HG03064 (cell line): ENCODE results near the gene OTUB2.
A peak's percentile ranks its signal among the peaks of the same experiment; 100 is the strongest.

ENCODE experiments used
- ATAC-seq: cut with Tn5 transposase; IDR thresholded peaks from one replicate; pipeline ENCODE4 v1.9.1; 2021; ENCODE audit warnings: low read depth; ENCODE audit not compliant: unreplicated experiment

The OTUB2 gene

GRCh38 chr14:94020267-94020666, 5.9 kb upstream of the OTUB2 start:
- no peak for ATAC-seq

DNA sequence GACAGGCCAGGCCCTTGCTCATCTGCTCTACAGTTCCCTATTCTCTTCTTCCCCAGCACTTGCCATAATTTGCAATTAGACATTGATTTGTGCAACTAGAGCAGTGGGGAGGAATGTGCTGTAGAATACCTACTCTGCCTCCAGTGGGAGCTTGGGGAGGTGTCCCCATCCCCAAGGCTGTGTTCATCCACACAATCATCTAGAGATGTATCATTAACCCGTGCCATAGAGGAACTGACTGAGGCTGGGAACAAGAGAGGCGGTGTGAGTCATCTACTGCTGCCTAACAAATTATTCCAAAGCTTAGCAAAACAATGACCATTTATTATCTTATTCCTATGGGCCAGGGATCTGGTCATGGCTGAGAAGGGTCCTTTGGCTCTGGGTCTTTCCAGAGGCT, 5.1 kb upstream of the OTUB2 start:
- no peak for ATAC-seq

- ATAC-seq = no peak
Measured at GRCh38 chr14:94021416-94022157, 4.6 kb upstream of the OTUB2 start.

DNA sequence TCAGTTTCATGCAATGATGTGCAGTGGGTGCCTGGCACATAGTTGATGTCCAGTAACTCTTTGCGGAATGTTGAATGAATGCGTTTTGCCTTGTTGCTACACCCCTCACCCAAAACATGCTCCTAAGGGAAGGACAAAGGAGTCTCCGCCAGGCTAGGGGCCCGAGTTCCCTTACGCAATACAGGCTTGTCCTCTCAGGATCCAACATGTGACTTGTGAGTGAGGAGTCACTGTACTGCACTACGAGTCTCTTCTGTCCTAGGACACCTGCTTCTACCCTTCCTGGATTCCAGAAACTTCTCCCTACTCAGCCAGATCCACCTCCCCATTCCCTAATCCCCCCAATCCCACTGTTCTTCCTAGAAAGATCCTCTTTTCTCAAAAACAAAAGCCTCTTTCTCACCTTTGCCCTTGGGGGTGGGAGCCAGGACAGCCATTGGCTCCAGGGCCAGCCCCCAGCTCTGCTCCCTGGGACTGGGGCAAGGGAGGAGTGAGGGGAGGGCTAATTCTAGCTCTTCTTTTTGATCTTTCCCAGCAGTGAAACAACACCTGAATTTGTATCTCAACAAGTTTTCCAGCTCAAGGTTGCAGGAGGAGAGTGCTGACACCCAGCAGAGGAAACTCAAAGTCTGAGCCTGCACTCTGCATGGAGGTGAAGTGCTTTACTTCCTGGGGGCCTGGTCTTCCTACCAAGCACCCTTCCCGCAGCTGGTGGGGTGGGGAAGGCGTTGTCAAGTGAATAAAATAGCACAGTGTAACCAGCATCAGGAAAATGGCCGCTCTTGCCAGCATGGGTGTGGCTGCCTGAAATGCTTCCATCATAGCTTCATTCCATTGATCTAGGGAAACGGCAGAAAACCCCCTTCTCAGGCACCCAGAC, 3.4 kb upstream of the OTUB2 start:
- no peak for ATAC-seq

DNA sequence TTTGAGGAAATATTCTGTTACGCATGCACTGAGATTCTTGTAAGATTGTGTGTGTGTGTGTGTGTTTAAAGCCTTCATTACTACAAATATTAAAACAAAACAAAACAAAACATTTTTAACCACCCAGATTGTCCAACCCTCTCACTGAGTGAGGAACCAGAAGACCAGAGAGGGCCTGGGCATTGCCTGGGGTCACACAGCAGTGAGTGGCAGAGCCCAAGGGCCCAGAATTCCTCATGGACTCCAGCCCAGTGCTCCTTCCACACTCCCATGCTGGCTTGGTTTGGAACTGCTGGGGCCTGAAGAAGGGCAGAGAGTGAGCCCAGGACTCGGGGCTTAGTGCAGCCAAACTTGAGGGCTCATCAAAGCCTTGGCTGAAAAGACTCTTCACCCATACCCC, 1.6 kb upstream of the OTUB2 start:
- no peak for ATAC-seq

- no peak for ATAC-seq
Measured at GRCh38 chr14:94025720-94026119, 420 bp upstream of the OTUB2 start.

DNA sequence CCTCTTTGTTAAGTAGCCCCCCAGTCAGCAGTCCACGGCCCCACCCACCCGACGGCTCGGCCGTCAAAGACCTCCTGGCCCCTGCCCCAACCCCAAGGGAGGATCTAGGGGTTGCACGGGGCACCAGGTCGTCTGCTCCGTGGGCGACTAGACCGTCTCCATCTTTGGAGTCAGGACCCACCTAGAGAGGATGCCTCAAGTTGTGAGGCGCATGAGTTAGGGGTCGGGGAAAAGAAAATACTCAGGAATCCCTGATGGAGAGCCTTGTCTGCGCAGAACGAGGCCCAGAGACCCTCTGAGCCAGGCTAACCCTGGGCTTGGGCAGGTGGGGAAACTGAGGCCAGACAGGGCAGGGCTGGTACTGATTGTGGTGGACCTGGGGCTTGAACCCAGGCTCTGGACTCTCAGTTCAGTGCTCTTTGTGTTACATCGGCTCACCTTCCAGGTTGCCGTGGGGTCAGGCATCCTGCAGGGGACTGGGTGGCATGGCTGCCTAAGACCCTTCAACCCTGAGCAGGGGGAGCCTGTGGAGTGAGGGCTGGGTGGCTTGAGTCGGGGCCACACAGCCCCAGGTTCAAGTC, 839 bp downstream of the OTUB2 start:
- no peak for ATAC-seq

DNA sequence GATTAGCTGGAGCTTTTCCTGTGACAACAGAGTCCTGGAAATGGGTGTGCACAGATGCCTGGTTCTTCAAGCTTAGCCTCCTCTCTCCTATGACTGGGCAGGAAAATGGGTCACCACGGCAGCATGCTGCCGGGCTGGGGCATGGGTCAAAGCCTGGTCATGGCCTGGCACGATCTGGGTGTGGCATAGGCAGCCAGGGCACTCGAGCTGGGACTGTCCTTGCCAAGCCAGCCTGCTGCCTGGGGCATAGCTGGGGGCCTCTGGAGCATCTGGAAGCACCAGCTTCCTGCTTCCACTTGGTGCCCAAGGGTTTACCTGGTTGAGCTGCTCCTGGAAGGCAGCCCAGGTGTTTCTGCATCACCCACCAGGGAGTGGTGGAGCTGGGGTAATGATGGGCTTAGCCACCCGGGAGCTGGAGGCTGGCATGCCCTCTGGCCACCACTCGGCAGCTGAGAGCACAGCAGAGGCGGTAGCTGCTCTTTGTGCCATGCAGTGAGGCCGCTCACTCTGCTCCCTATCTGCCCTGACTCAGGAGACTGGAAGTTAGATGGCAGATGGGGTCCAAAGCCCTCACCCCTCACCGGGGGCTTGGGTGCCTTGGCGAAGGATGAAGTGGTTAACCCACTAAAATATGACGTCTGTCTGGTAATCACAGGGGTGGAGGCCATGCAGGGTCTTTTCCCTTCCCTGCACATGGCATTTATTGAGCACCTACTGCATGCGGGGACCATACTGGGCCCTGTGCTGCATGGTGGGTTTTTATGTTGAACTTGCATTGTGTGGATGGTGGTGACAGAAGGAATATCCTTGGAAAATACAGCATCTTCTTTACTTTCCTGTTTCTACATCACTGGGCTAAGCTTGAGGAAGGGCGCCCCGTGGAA, 1.7 kb downstream of the OTUB2 start:
- no peak for ATAC-seq

- no peak for ATAC-seq
Measured at GRCh38 chr14:94028450-94028826, 2.3 kb downstream of the OTUB2 start.

- ATAC-seq = no peak
Measured at GRCh38 chr14:94029265-94029664, 3.1 kb downstream of the OTUB2 start.

DNA sequence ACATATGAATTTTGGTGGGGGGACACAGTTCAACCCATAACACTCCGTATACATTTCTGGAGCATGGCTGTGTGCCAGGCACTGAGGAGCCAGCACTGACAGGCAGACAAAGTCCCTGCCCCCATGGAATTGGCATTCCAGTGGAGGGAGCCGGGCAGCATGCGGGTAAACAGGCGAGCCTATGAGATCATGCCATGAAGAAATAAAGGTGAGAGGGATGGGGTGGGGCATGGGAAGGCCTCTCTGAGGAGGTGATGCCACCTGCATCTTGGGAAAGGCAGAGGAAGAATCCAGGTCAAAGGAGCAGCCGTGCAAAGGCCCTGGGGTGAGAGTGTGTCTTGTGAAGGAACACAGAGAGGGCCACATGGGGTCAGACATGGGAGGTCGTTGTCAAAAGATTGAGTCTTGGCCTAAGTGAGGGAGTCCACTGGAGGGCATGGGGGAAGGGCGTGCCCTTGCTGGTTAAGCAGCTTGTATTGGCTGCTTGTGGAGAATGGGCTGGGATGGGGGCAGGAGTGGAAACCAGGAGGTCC, 3.6 kb downstream of the OTUB2 start:
- no peak for ATAC-seq

GRCh38 chr14:94030571-94030970, 4.4 kb downstream of the OTUB2 start:
- no peak for ATAC-seq

DNA sequence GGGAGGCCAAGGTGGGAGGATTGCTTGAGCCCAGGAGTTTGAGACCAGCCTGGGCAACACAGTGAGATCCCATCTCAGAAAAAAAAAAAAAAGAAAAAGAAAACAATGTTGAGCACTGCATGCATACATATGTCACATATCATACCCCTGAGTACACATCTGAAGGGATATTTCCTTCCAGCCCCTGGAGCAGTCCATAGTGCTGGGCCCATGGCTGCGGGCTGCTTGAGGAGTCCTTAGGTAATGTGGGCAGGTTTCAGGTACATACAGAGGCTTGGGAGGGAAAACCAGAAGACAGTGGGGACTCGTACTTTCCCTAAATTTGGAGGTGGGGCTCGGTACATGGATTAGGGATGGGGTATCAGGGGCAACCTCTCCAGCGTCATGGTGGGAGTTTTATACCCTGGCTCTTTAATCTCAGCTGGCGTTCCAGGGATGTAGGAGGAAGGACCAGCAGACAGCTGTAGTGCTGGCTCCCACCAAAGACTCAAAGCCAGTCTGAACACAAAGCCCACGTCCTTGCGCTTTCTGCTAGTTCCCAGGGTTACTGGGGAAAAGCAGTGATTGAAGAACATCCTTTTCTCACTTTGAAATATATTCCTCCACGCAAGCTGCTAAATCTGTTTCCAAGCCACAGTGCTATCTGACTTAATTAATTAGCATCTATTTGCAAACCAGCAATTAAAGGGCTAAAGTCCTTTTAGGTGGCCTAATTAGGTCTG, 5.2 kb downstream of the OTUB2 start:
- no peak for ATAC-seq

- ATAC-seq = no peak
Measured at GRCh38 chr14:94031883-94032279, 5.7 kb downstream of the OTUB2 start.

DNA sequence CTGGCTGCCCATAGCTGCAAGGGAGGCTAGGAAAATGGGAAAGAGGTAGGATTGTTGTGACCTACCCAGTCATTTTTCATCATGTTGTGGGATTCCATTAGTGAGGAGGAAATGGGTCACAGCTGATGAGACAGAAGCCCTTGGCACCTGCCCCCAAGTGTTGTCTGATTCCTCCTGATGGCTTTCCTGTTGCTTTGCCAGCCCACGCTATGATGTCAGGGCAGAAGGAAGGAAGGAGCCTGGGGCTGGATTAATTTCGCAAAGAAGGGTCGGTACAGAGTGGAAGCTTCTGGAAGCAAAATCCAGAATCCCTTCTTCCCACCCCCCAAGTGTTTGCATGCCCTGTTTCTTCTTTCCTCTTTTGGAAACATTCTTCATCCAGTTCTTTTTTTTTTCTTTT, 8.7 kb downstream of the OTUB2 start:
- ATAC-seq = no peak

GRCh38 chr14:94036313-94037167, 10.4 kb downstream of the OTUB2 start:
- peak; percentile 87 for ATAC-seq

- ATAC-seq = no peak
Measured at GRCh38 chr14:94037954-94038353, 11.8 kb downstream of the OTUB2 start.

DNA sequence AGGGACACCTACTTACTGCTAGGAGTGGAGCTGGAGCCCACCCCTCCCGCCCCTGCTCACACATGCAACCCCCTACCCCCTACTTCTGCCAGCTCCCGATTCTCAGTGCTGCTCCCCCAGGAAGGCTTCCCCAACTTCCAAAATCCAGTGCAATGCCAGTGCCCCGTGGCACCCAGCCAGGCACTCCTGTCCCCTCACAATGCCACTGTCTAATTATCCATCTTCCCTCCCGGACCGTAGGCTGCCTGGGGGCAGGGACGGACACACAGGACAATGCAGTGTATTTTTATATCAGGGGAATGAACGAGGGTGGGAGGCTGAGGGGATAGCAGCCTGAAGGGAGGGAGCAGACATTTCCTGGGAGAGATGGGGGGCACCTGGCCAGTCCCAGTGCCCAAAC, 12.4 kb downstream of the OTUB2 start:
- no peak for ATAC-seq
